ENCODE data around the gene TMC4. TPM values are rescaled to one million over a fixed set of nuclear protein-coding genes. Genes with fewer than 3 reads are reported as not detected.

The TMC4 gene
- total and polyA plus RNA-seq, 2 donors = 15.4 to 16.0 TPM

- 21% methylated on average over 28 of the region's 28 CpGs for WGBS
- Histone ChIP-seq H3K4me1 (ENCODE audit: insufficient read depth) (no peaks in the 10 kb centered on the region), H3K27ac (ENCODE audit: low read depth) (no peak overlapping the region), H3K36me3 (ENCODE audit: insufficient read depth) (peaks cover 5% of the 10 kb centered on the region), H3K4me3 (ENCODE audit: low read depth, low read length) (peak overlapping the region; percentile 39)
- DNase-seq (ENCODE audit: extremely low spot score) = no peak
Observed at GRCh38 chr19:54114340-54115108, 58.4 kb downstream of the TMC4 start.

Other genes with a start within 250 kb of the TMC4 start
- gene CACNG8, start 210.2 kb downstream of the TMC4 start, total RNA-seq = 0.11 TPM
- 0.08 TPM for gene CACNG8, start 210.2 kb downstream of the TMC4 start, polyA plus RNA-seq
- gene CACNG6, start 181.5 kb downstream of the TMC4 start, total RNA-seq = 1.3 TPM
- gene CACNG6, start 181.5 kb downstream of the TMC4 start, polyA plus RNA-seq = not detected
- gene VSTM1, start 109.3 kb downstream of the TMC4 start, total RNA-seq = not detected
- gene VSTM1, start 109.3 kb downstream of the TMC4 start, polyA plus RNA-seq = not detected
- gene TARM1, start 91.8 kb downstream of the TMC4 start, total RNA-seq = not detected
- not detected for gene TARM1, start 91.8 kb downstream of the TMC4 start, polyA plus RNA-seq
- gene OSCAR, start 72.4 kb downstream of the TMC4 start, total RNA-seq = 0.21 TPM
- 2.3 TPM for gene OSCAR, start 72.4 kb downstream of the TMC4 start, polyA plus RNA-seq
- gene NDUFA3, start 70.3 kb downstream of the TMC4 start, total RNA-seq = 11.3 TPM
- gene NDUFA3, start 70.3 kb downstream of the TMC4 start, polyA plus RNA-seq = 155 TPM
- 4.0 TPM for gene TFPT, start 57.5 kb downstream of the TMC4 start, total RNA-seq
- 22.8 TPM for gene TFPT, start 57.5 kb downstream of the TMC4 start, polyA plus RNA-seq
- 22.5 TPM for gene PRPF31, start 57.4 kb downstream of the TMC4 start, total RNA-seq
- gene PRPF31, start 57.4 kb downstream of the TMC4 start, polyA plus RNA-seq = 67.7 TPM
- gene CNOT3, start 35.4 kb downstream of the TMC4 start, total RNA-seq = 11.6 TPM
- 35.8 TPM for gene CNOT3, start 35.4 kb downstream of the TMC4 start, polyA plus RNA-seq
- 3.8 TPM for gene LENG1, start 13.4 kb downstream of the TMC4 start, total RNA-seq
- 14.0 TPM for gene LENG1, start 13.4 kb downstream of the TMC4 start, polyA plus RNA-seq
- gene MBOAT7, start 16.4 kb upstream of the TMC4 start, total RNA-seq = 22.9 TPM
- gene MBOAT7, start 16.4 kb upstream of the TMC4 start, polyA plus RNA-seq = 69.7 TPM
- 31.1 TPM for gene TSEN34, start 18.1 kb upstream of the TMC4 start, total RNA-seq
- gene TSEN34, start 18.1 kb upstream of the TMC4 start, polyA plus RNA-seq = 81.4 TPM
- 2,561 TPM for gene RPS9, start 27.7 kb upstream of the TMC4 start, total RNA-seq
- gene RPS9, start 27.7 kb upstream of the TMC4 start, polyA plus RNA-seq = 3,100 TPM
- gene LILRB3, start 49.8 kb upstream of the TMC4 start, total RNA-seq = 2.9 TPM
- 7.2 TPM for gene LILRB3, start 49.8 kb upstream of the TMC4 start, polyA plus RNA-seq
- 0.95 TPM for gene LILRA6, start 69.6 kb upstream of the TMC4 start, total RNA-seq
- 3.4 TPM for gene LILRA6, start 69.6 kb upstream of the TMC4 start, polyA plus RNA-seq
- 4.2 TPM for gene LILRB5, start 84.1 kb upstream of the TMC4 start, total RNA-seq
- gene LILRB5, start 84.1 kb upstream of the TMC4 start, polyA plus RNA-seq = 5.6 TPM
- gene LILRB2, start 108.0 kb upstream of the TMC4 start, total RNA-seq = 1.3 TPM
- gene LILRB2, start 108.0 kb upstream of the TMC4 start, polyA plus RNA-seq = 6.2 TPM
- gene LILRA5, start 140.0 kb upstream of the TMC4 start, total RNA-seq = 1.3 TPM
- 7.3 TPM for gene LILRA5, start 140.0 kb upstream of the TMC4 start, polyA plus RNA-seq
- gene LILRA4, start 166.0 kb upstream of the TMC4 start, total RNA-seq = not detected
- not detected for gene LILRA4, start 166.0 kb upstream of the TMC4 start, polyA plus RNA-seq
- 11.8 TPM for gene LAIR1, start 191.8 kb upstream of the TMC4 start, total RNA-seq
- gene LAIR1, start 191.8 kb upstream of the TMC4 start, polyA plus RNA-seq = 21.3 TPM
- gene TTYH1, start 242.3 kb upstream of the TMC4 start, total RNA-seq = 3.6 TPM
- gene TTYH1, start 242.3 kb upstream of the TMC4 start, polyA plus RNA-seq = 3.7 TPM